ENCODE measurements around the gene SKAP1.

Gene SKAP1

GRCh38 chr17:48299760-48300159, 130.3 kb downstream of the SKAP1 start:
- ATAC-seq = no peak
- TF ChIP-seq ZFP3 (CRISPR knock-in tag; IDR thresholded peaks at IDR 0.05) (no peak), TSHZ2 (CRISPR knock-in tag; IDR thresholded peaks at IDR 0.05) (no peak), BACH2 (CRISPR knock-in tag; IDR thresholded peaks at IDR 0.05; ENCODE audit: borderline replicate concordance) (no peak), ESRRG (CRISPR knock-in tag; IDR thresholded peaks at IDR 0.05) (no peak), ZNF70 (CRISPR knock-in tag; IDR thresholded peaks at IDR 0.05) (no peak), CSRNP3 (CRISPR knock-in tag; IDR thresholded peaks at IDR 0.05) (no peak)

- no peak for TF ChIP-seq CSDC2 (CRISPR knock-in tag; IDR thresholded peaks at IDR 0.05)
- no peak for TF ChIP-seq ZNF565 (CRISPR knock-in tag; conservative IDR thresholded peaks at IDR 0.05; ENCODE audit: low read depth)
- no peak for TF ChIP-seq ISL1 (CRISPR knock-in tag; IDR thresholded peaks at IDR 0.05)
- no peak for TF ChIP-seq ZNF8 (CRISPR knock-in tag; IDR thresholded peaks at IDR 0.05)
- TF ChIP-seq CREB5 (CRISPR knock-in tag; IDR thresholded peaks at IDR 0.05; ENCODE audit: low read depth) = no peak
- no peak for TF ChIP-seq GLIS3 (CRISPR knock-in tag; IDR thresholded peaks at IDR 0.05)
- no peak for TF ChIP-seq RARB (CRISPR knock-in tag; IDR thresholded peaks at IDR 0.05)
- no peak for TF ChIP-seq ZFP3 (CRISPR knock-in tag; IDR thresholded peaks at IDR 0.05)
- TF ChIP-seq ARNTL (CRISPR knock-in tag; IDR thresholded peaks at IDR 0.05; ENCODE audit: borderline replicate concordance, low read depth) = no peak
- no peak for TF ChIP-seq PPARA (CRISPR knock-in tag; IDR thresholded peaks at IDR 0.05; ENCODE audit: borderline replicate concordance)
- TF ChIP-seq BACH2 (CRISPR knock-in tag; IDR thresholded peaks at IDR 0.05; ENCODE audit: borderline replicate concordance) = no peak
- TF ChIP-seq TCF4 (CRISPR knock-in tag; IDR thresholded peaks at IDR 0.05; ENCODE audit: borderline replicate concordance) = no peak
- TF ChIP-seq TOX (CRISPR knock-in tag; IDR thresholded peaks at IDR 0.05; ENCODE audit: borderline replicate concordance) = no peak
- no peak for TF ChIP-seq ESRRG (CRISPR knock-in tag; IDR thresholded peaks at IDR 0.05)
- no peak for TF ChIP-seq ZNF70 (CRISPR knock-in tag; IDR thresholded peaks at IDR 0.05)
- no peak for TF ChIP-seq CSRNP3 (CRISPR knock-in tag; IDR thresholded peaks at IDR 0.05)
- TF ChIP-seq PATZ1 (CRISPR knock-in tag; IDR thresholded peaks at IDR 0.05; ENCODE audit: borderline replicate concordance) = no peak
- TF ChIP-seq POU6F1 (CRISPR knock-in tag; IDR thresholded peaks at IDR 0.05; ENCODE audit: borderline replicate concordance, low read depth) = no peak
- no peak for ATAC-seq
These were observed 132.2 kb downstream of the SKAP1 start for GRCh38 chr17:48297825-48298224.

- no peak for TF ChIP-seq ZFP3 (CRISPR knock-in tag; IDR thresholded peaks at IDR 0.05)
- TF ChIP-seq ZNF565 (CRISPR knock-in tag; conservative IDR thresholded peaks at IDR 0.05; ENCODE audit: low read depth) = no peak
- TF ChIP-seq RARB (CRISPR knock-in tag; IDR thresholded peaks at IDR 0.05) = no peak
- no peak for TF ChIP-seq TSHZ2 (CRISPR knock-in tag; IDR thresholded peaks at IDR 0.05)
- no peak for TF ChIP-seq CSDC2 (CRISPR knock-in tag; IDR thresholded peaks at IDR 0.05)
- TF ChIP-seq TOX (CRISPR knock-in tag; IDR thresholded peaks at IDR 0.05; ENCODE audit: borderline replicate concordance) = no peak
- no peak for TF ChIP-seq ZC3H10 (CRISPR knock-in tag; IDR thresholded peaks at IDR 0.05)
- no peak for TF ChIP-seq PPARA (CRISPR knock-in tag; IDR thresholded peaks at IDR 0.05; ENCODE audit: borderline replicate concordance)
- no peak for TF ChIP-seq CSRNP3 (CRISPR knock-in tag; IDR thresholded peaks at IDR 0.05)
- no peak for TF ChIP-seq SNAI2 (CRISPR knock-in tag; IDR thresholded peaks at IDR 0.05)
- TF ChIP-seq ESRRG (CRISPR knock-in tag; IDR thresholded peaks at IDR 0.05) = no peak
- ATAC-seq = no peak
These were observed 133.6 kb downstream of the SKAP1 start for GRCh38 chr17:48296453-48296852.

All from SK-N-SH treated with all-trans-retinoic acid at 6 μM for 48 hours (cell line).